Left ventricle myocardium inferior (tissue), 1 donor: ENCODE results near the gene ZNF571. TPM values are rescaled to one million over a fixed set of nuclear protein-coding genes. Genes with fewer than 3 reads are reported as not detected.

Experiments used
- DNase-seq: peaks from one replicate; pipeline ENCODE4 v3.0.0-alpha.2; 2020
- H3K27ac ChIP-seq: fragments of 200-600 bp; replicated peaks from 2 replicates; pipeline ENCODE4 v1.8.0; 2021
- H3K27me3 ChIP-seq: fragments of 200-600 bp; 2 replicates; pipeline ENCODE4 v1.8.0; 2021; ENCODE audit warnings: low read depth
- H3K36me3 ChIP-seq: fragments of 200-600 bp; 2 replicates; pipeline ENCODE4 v1.8.0; 2021
- H3K4me1 ChIP-seq: fragments of 200-600 bp; 2 replicates; pipeline ENCODE4 v1.8.0; 2021
- H3K4me3 ChIP-seq: fragments of 200-600 bp; 2 replicates; pipeline ENCODE4 v1.8.0; 2021; ENCODE audit warnings: mild to moderate bottlenecking, moderate library complexity
- H3K9me3 ChIP-seq: fragments of 200-600 bp; replicated peaks from 2 replicates; pipeline ENCODE4 v1.8.0; 2021
- intact Hi-C: fragments of 100-400 bp; cut with micrococcal nuclease; formaldehyde crosslinking; loops from one replicate; pipeline ENCODE4 v1.11.0; 2022
- long read RNA-seq: library from polyadenylated mRNA; unstranded; transcript quantifications from one replicate; pipeline ENCODE4 v2.0.0, GENCODE V29; 2021
- total RNA-seq: library from RNA; stranded (reverse); fragmentation: NEBNext Ultra II Directional; extraction: Animal tissue kit (Norgen Biotek cat#: 25700); gene quantifications from one replicate; pipeline ENCODE4 v1.2.1, GENCODE V29; 2021
- TF ChIP-seq, protein P1 (sequence below): fragments of 200-600 bp; IDR thresholded peaks from 2 replicates; pipeline ENCODE4 v1.8.0; 2021; ENCODE audit warnings: antibody characterized with exemption, mild to moderate bottlenecking, borderline replicate concordance
- donor health status: DM: no; HTN: yes; CAD: no; lungs with severe emphysema.

The ZNF571 gene
- 3.8 TPM for total RNA-seq
- long read RNA-seq, partial matches to known transcripts: 2 of 3 reads
- long read RNA-seq, other reads (novel, unspliced or antisense): 0 of 3 reads

DNA sequence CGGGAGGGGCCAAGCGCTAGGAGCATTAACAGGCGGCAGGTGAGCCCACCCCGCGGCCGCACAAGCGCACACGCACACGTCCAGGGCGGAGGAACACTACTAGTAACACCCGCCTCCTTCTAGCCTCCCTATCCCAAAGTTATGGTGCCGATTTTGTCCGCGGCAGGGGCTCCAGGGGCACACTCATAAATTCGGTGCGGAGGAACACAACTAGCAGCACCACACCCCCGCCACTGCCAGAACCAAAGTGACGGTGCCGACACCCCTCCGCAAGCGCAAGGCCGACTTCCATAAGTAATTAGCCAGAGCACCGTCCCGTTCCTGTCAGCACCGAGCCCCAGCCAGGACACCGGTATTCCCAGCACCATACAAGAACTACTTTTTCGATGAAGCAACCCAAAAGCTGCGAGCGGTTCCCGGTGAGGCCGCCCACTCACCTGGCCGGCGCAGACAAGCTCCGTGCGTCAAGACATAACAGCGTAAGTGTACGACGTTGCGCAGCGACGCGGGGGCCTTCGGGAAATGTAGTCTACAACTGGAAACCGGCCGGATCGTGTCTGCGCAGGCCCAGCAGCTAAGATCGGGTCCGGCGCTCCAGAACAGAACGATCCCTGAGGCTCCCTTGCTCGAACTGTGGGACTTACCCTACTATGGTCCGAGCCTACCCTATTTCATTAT, at the start of gene ZNF571, which contains the start of gene ZNF540:
ZNF571 (minus strand) TSS at position 489 of the 678 bp plus-strand sequence. CDS start 8,116 bp downstream, outside the sequence.
ZNF540 (plus strand) TSS at position 573 of the 678 bp plus-strand sequence. CDS start 3,572 bp downstream, outside the sequence.
- peak; percentile 95 for DNase-seq
- H3K9me3 ChIP-seq: no peaks in the 10 kb centered on the region

DNA sequence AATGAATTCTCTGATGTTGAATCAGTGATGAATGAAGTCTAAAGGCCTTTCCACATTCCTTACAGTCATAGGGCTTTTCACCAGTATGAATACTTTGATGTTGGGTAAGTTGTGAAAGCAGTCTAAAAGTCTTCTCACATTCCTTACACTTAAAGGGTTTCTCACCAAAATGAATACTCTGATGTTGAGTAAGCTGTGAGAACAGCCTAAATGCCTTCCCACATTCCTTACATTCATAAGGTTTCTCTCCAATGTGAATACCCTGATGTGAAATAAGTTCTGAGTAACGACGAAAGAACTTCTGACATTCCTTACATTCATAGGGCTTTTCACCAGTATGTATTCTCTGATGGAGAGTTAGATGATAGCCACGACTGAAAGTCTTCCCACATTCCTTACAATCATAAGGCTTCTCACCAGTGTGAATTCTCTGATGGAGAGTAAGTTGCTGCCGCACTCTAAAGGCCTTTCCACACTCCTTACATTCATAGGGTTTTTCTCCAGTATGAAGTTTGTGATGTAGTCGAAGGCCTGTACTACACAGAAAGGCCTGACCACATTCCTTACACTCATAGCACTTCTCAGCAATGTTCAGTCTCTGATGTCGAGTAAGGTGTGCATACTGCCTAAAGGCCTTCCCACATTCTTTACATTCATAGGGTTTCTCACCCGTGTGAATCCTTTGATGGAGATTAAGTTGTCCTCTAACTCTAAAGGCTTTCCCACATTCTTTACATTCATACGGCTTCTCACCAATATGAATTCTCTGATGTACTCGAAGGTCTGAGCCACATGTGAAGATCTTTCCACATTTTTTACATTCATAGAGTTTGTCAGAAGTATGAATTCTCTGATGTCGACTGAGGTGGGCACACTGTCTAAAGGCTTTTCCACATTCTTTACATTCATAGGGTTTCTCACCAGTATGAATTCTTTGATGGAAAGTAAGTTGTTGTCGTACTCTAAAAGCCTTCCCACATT, 40.8 kb upstream of the ZNF571 start:
- peaks cover 74% of the 10 kb centered on the region for H3K36me3 ChIP-seq
- intact Hi-C loops: no loop called here
- peaks cover 100% of the 10 kb centered on the region for H3K9me3 ChIP-seq

More for the DNA sequence above, at the start of gene ZNF571, which contains the start of gene ZNF540:
- intact Hi-C loops: no loop called here
- TF ChIP-seq, protein P1, sequence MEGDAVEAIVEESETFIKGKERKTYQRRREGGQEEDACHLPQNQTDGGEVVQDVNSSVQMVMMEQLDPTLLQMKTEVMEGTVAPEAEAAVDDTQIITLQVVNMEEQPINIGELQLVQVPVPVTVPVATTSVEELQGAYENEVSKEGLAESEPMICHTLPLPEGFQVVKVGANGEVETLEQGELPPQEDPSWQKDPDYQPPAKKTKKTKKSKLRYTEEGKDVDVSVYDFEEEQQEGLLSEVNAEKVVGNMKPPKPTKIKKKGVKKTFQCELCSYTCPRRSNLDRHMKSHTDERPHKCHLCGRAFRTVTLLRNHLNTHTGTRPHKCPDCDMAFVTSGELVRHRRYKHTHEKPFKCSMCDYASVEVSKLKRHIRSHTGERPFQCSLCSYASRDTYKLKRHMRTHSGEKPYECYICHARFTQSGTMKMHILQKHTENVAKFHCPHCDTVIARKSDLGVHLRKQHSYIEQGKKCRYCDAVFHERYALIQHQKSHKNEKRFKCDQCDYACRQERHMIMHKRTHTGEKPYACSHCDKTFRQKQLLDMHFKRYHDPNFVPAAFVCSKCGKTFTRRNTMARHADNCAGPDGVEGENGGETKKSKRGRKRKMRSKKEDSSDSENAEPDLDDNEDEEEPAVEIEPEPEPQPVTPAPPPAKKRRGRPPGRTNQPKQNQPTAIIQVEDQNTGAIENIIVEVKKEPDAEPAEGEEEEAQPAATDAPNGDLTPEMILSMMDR: no peak
- peak within 1 kb of the TSS; percentile 92 for H3K27ac ChIP-seq
- H3K4me1 ChIP-seq: peaks cover 31% of the 10 kb centered on the region
- H3K36me3 ChIP-seq: peaks cover 26% of the 10 kb centered on the region
- peak within 1 kb of the TSS; percentile 89 for H3K4me3 ChIP-seq
- H3K27me3 ChIP-seq: no peaks in the 10 kb centered on the region

DNA sequence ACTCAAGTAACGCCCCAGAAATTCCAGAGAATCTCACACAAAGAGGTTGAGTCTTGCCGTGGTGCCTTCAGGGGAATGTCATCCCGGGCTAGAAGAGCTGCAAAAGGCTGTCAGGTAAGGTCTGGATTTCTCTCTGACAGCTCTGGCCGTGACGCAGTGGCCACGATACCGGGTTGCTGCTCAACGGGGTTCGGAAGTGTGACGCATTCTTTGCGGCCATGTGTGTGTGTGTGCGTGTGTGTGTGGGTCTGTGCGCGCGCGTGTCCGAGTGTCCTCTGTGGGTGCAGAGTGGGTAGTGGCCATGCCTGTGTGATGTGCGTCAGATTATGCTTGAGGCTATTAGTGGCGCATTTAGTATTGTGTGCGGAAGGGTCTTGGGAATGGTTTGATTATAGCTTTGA, 390 bp upstream of the ZNF571 start:
- intact Hi-C loops: no loop called here
- Histone ChIP-seq H3K27ac (peak overlapping the region; percentile 92), H3K4me1 (peaks cover 31% of the 10 kb centered on the region), H3K36me3 (peaks cover 31% of the 10 kb centered on the region), H3K27me3 (no peaks in the 10 kb centered on the region), H3K9me3 (no peaks in the 10 kb centered on the region), H3K4me3 (peak overlapping the region; percentile 89)
- peak; percentile 66 for DNase-seq
- TF ChIP-seq, protein P1: no peak

More for the DNA sequence above, 40.8 kb upstream of the ZNF571 start:
- Histone ChIP-seq H3K27ac (no peak overlapping the region), H3K4me3 (no peak overlapping the region), H3K4me1 (no peaks in the 10 kb centered on the region), H3K27me3 (no peaks in the 10 kb centered on the region)
- TF ChIP-seq, protein P1: no peak
- no peak for DNase-seq

DNA sequence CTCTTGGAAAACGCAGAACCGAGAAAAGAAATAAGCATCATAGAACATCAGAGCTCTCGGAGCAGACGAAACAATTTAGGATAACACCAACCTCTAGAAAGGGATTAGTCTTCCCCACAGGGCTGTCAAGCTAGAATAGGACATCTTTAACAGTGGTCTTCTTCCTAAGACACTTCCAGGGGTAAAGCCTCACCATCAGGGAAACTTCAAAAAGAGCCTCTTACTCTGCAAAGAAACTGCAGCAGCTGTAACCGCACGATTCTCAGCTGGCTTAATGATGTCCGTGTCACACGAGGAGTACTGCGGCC, 642 bp downstream of the ZNF571 start:
- peak overlapping the region; percentile 92 for H3K27ac ChIP-seq
- H3K27me3 ChIP-seq: no peaks in the 10 kb centered on the region
- TF ChIP-seq, protein P1: no peak
- H3K4me3 ChIP-seq: peak overlapping the region; percentile 89
- H3K9me3 ChIP-seq: no peaks in the 10 kb centered on the region
- DNase-seq: no peak
- intact Hi-C loops: no loop called here
- H3K36me3 ChIP-seq: peaks cover 21% of the 10 kb centered on the region
- H3K4me1 ChIP-seq: peaks cover 31% of the 10 kb centered on the region

DNA sequence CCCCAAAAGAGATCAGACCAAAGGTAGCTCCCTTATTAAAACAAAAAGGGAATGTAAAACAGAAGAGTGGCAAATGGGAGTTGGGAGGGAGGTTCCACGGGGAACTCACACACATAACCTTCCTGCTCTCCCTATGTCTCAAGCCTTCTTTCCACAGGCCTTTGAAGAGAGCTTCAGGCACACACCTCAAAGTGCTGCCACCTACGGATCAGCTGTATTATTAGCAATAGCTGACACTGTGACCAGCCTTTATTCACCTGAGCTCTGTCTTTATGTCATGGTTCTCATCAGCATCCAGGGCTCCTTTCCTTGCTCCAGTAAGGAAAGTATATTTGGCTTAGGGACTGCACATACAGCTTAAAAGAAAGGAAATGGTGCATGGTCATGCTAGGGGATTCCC, 11.3 kb downstream of the ZNF571 start:
- Histone ChIP-seq H3K27me3 (no peaks in the 10 kb centered on the region), H3K9me3 (no peaks in the 10 kb centered on the region), H3K27ac (no peak overlapping the region), H3K4me3 (no peak overlapping the region), H3K36me3 (peaks cover 9% of the 10 kb centered on the region), H3K4me1 (no peaks in the 10 kb centered on the region)
- DNase-seq: no peak
- TF ChIP-seq, protein P1: no peak
- intact Hi-C loops: no loop called here
